ENCODE data around the gene COL24A1. TPM values are rescaled to one million over a fixed set of nuclear protein-coding genes. Genes with fewer than 3 reads are reported as not detected.
A peak's percentile ranks its signal among the peaks of the same experiment; 100 is the strongest.
"Not testable (repeated sequence)": the region's sequence is repeated elsewhere in the genome, so short reads cannot be mapped to it uniquely, and the experiment has no call there.

The COL24A1 gene
- total RNA-seq, 1 donor from 2014 or later, result 1.1 TPM

DNA sequence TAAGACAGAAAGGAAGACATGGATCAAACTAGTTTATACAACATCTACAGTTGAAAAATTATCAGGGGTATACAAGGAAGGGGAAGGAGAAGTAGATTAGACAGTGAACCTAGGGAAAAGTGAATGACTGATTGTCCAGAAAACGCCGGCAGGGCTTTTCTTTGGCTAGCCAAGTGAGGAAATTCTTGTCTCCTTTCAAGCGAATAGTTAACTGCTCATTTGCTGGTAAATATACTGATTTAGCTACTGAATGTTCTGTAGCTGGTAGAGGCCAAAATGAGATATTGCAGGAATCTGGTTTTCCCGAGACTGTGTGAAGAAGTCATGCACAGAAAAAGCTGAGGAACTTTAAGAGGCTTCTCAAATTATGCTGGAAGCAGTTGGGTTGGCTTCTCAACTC, 319.8 kb downstream of the COL24A1 start:
- TF ChIP-seq, protein P1, sequence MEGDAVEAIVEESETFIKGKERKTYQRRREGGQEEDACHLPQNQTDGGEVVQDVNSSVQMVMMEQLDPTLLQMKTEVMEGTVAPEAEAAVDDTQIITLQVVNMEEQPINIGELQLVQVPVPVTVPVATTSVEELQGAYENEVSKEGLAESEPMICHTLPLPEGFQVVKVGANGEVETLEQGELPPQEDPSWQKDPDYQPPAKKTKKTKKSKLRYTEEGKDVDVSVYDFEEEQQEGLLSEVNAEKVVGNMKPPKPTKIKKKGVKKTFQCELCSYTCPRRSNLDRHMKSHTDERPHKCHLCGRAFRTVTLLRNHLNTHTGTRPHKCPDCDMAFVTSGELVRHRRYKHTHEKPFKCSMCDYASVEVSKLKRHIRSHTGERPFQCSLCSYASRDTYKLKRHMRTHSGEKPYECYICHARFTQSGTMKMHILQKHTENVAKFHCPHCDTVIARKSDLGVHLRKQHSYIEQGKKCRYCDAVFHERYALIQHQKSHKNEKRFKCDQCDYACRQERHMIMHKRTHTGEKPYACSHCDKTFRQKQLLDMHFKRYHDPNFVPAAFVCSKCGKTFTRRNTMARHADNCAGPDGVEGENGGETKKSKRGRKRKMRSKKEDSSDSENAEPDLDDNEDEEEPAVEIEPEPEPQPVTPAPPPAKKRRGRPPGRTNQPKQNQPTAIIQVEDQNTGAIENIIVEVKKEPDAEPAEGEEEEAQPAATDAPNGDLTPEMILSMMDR (IDR thresholded peaks at IDR 0.05), result no peak
- intact Hi-C loops (cut with DNase I), result no loop called here
- H3K4me3 ChIP-seq, result no peak overlapping the region
- H3K27me3 ChIP-seq (ENCODE audit: low read depth), result no peaks in the 10 kb centered on the region
- ATAC-seq (no peak), DNase-seq (no peak)
- no peaks in the 10 kb centered on the region for H3K9me3 ChIP-seq
- no peaks in the 10 kb centered on the region for H3K4me1 ChIP-seq
- no peak overlapping the region for H3K27ac ChIP-seq
- H3K36me3 ChIP-seq, result no peaks in the 10 kb centered on the region

DNA sequence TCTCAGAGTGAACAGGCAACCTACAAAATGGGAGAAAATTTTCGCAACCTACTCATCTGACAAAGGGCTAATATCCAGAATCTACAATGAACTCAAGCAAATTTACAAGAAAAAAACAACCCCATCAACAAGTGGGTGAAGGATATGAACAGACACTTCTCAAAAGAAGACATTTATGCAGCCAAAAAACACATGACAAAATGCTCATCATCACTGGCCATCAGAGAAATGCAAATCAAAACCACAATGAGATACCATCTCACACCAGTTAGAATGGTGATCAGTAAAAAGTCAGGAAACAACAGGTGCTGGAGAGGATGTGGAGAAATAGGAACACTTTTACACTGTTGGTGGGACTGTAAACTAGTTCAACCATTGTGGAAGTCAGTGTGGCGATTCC, 323.4 kb downstream of the COL24A1 start:
- H3K4me3 ChIP-seq; H3K27me3 ChIP-seq (ENCODE audit: low read depth); H3K9me3 ChIP-seq; intact Hi-C loops (cut with DNase I); H3K36me3 ChIP-seq; H3K27ac ChIP-seq; H3K4me1 ChIP-seq; DNase-seq; ATAC-seq: not testable (repeated sequence)

DNA sequence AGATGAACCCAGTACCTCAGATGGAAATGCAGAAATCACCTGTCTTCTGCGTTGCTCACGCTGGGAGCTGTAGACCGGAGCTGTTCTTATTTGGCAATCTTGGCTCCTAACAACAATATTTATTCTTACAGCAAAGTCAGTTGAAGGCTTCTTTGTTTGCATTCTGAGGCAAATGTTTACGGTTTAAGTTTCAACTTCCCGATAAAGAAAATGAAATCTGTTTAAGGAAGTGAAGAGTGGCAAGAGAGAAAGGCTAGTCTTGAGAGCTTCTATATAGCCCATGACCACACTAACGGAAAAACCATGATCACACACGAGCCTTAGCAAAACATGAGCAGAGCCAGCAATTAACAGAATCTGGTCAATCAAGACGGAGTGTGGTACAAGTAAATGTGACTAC, 325.7 kb downstream of the COL24A1 start:
- H3K4me1 ChIP-seq, result no peaks in the 10 kb centered on the region
- no peak for ATAC-seq
- H3K9me3 ChIP-seq, result no peaks in the 10 kb centered on the region
- DNase-seq, result no peak
- intact Hi-C loops (cut with DNase I), result no loop called here
- no peaks in the 10 kb centered on the region for H3K36me3 ChIP-seq
- TF ChIP-seq, protein P1 (IDR thresholded peaks at IDR 0.05), result no peak
- H3K27me3 ChIP-seq (ENCODE audit: low read depth), result no peaks in the 10 kb centered on the region
- no peak overlapping the region for H3K27ac ChIP-seq
- H3K4me3 ChIP-seq, result no peak overlapping the region

DNA sequence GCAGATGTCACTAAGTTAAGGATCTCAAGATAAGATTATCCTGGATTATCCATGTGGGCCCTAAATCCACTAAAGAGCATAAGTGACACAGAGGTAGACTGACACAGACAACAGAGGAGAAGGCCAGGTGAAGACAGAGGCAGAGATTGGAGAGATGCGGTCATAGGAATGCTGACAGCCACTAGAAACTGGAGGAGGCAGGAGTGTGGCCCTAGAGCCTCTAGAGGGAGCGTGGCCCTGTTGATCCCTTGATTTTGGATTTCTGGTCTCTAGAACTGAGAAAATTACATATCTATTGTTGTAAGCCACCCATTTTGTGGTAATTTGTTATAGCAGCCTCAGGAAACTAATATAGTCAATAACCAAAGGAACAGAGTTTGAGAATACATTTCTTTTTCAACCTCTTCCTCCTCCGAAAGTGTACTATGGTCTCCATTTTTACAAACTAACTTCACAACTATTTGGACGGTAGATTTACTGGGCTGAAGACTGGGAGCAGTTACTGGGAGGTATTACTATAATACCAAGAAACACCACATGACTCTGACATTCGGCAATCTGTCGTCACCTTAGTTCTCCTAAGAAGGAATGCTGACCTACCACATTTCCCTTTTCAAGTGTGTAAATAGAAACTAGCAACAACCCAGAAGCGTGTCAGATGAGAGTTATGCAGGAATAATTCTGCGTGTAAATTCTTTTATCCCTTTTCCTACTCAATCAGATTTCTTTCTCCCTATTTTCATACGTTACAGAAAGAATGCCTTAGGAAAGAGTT, 332.3 kb downstream of the COL24A1 start:
- intact Hi-C loops (cut with DNase I), result no loop called here
- no peak for DNase-seq
- no peak overlapping the region for H3K27ac ChIP-seq

DNA sequence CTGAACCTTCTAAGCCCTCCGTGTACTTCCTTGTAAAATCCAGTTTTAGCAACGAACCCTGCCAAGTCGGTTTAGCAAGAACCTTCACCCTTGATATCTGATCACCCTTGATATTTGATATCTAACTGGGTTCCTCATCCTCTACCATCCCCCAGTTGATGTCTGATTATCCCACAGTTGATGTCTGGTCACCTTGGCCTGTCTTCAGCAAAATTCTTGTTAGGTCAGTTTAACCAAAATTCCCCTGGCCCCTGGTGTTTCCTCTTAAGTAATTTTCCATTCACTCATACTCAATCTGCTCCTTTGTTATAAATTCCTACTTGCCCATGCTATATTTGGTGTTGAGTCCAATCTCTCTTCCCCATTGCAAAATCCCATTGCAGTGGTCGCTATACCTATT, 333.9 kb downstream of the COL24A1 start:
- ATAC-seq, result no peak
- no peak for DNase-seq
- H3K36me3 ChIP-seq, result no peaks in the 10 kb centered on the region
- H3K27me3 ChIP-seq (ENCODE audit: low read depth), result no peaks in the 10 kb centered on the region
- TF ChIP-seq, protein P1 (IDR thresholded peaks at IDR 0.05), result no peak
- intact Hi-C loops (cut with DNase I), result no loop called here
- no peaks in the 10 kb centered on the region for H3K4me1 ChIP-seq
- H3K4me3 ChIP-seq, result no peak overlapping the region
- no peaks in the 10 kb centered on the region for H3K9me3 ChIP-seq
- H3K27ac ChIP-seq, result no peak overlapping the region

More for the DNA sequence above, 332.3 kb downstream of the COL24A1 start:
- TF ChIP-seq, protein P1 (IDR thresholded peaks at IDR 0.05), result no peak
- Histone ChIP-seq H3K9me3 (no peaks in the 10 kb centered on the region), H3K27me3 (ENCODE audit: low read depth) (no peaks in the 10 kb centered on the region), H3K4me1 (no peaks in the 10 kb centered on the region), H3K36me3 (no peaks in the 10 kb centered on the region), H3K4me3 (no peak overlapping the region)
- peak; percentile 71 to 86 for ATAC-seq

DNA sequence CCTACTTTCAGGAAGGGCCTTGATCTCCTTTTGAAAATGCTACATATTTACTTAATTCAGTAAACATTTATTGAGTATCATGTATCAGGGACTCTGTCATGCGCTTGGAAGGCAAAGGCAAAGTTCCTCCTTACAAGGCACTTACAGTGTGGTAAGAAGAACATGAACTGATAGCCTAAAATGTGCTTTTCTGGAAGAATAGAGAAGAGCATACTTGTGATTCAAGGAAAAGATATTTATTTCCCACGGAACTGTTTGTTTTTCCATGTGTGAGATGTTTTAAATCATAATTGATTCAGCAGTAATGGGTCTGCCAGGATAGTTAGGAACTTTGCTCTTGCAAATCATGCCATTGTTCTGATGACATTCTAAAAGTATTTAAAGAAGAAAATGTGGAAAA, 338.2 kb downstream of the COL24A1 start:
- TF ChIP-seq, protein P1 (IDR thresholded peaks at IDR 0.05), result no peak
- H3K9me3 ChIP-seq, result no peaks in the 10 kb centered on the region
- intact Hi-C loops (cut with DNase I), result no loop called here
- H3K4me1 ChIP-seq, result no peaks in the 10 kb centered on the region
- H3K4me3 ChIP-seq, result no peak overlapping the region
- H3K27ac ChIP-seq, result no peak overlapping the region
- ATAC-seq (no peak), DNase-seq (no peak)
- no peaks in the 10 kb centered on the region for H3K27me3 ChIP-seq (ENCODE audit: low read depth)
- no peaks in the 10 kb centered on the region for H3K36me3 ChIP-seq
